SHP77 (cell line): ENCODE measurements around the gene CYFIP1.

Experiments
- DNase-seq, 2 experiments: peaks; one replicate each; lab custom pipeline; 2025; lab: John Stamatoyannopoulos, UW

Gene CYFIP1

DNA sequence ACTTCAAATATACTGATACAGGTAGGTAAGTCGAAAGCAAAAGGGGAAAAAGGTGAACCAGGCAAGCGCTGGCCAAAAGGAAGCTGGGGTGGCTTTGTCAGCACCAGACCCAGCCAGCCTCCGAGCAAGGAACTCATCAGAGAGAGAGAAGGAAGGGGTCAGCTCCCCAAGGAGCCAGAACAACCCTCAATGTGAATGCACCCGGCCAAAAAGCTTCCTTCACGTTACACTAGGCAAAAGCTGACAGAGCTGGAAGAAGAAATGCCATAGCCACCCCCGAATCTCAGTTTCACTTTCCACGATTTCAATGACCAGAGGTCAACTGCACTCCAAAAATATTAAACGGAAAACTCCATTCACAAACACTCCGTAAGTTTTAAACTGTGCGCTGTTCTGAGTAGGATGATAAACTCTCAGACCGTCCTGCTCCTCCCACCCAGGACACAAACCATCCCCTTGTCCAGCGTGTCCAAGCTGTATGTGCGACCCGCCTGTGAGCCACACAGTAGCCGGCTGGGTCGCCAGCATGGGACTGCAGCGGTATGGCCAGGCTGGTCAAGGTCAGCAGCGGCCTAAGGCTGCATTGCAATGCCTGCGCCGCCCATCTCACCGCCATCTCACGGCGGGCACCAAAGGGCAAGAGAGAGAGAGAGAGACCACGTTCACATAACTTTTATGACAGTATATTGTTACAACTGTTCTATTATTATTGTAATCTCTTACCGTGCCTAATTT is 29.7 kb downstream of the CYFIP1 start:
- DNase-seq: no peak

- DNase-seq: no peak
These were observed 31.1 kb downstream of the CYFIP1 start for GRCh38 chr15:22949074-22949547.

DNA sequence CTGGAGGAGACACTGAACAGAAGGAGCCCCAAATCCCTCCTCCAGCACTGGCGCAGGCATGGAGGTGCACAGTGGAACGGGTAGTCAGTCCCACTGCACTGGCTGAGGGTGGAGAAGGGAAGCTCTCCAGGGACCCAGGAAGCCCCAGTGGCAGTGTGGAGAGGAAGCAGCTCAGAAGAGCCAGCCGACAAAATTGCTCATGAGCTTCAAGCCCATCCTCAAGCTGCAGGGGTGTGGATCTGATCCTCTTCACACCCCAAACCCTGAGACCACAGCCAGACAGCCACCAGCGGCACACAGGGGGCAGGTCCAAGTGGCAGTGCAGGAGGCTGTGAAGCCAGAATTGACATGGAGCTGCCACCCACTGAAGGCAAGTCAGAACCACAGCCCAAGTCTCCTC is 32.1 kb downstream of the CYFIP1 start:
- DNase-seq: no peak

- no peak for DNase-seq
These were observed 32.8 kb downstream of the CYFIP1 start for GRCh38 chr15:22947101-22948000.

- DNase-seq: no peak
These were observed 35.1 kb downstream of the CYFIP1 start for GRCh38 chr15:22945071-22945470.

DNA sequence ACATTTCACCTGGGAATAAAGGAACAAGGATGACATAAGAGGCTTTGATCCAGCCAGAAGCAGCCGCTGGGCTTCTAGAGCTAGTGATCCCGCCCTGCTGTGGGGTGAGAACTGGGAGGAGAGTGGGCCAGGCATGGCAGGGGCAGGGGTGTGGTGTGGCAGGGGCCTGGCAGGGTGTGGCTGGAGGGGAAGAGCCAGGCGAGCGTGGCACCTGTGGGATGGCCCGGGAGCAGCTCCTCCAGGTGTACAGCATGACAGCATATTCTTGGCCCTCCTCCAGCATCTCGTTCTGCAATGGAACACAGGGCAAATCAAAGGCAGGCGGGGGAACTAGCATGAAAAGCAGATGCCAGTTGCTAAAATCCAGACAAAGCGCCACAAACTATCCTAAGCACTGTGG is 35.5 kb downstream of the CYFIP1 start:
- peak in 1 of 2 experiments; percentile 21 for DNase-seq

DNA sequence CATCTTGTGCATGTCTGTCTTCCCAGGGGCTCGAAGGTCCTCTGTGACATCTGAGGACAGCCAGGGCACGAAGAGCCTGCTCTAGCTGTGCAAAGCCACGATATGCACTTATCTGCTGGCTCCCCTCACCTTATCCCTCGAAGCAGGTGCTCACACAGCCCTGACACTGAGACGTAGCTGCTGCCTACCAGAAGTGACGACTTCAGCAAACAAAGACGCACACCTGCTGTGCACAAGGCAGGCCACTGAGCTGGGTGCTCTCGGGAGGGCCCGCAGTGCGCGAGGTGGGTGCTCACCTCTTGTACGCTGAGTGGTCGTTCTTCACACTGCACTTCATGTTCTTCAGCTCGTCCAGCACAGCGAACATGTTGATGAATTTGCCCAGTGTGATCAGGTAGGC is 37.3 kb downstream of the CYFIP1 start:
- peak; percentile 60 to 66 for DNase-seq

GRCh38 chr15:22942306-22942855 is 37.8 kb downstream of the CYFIP1 start:
- no peak for DNase-seq

DNA sequence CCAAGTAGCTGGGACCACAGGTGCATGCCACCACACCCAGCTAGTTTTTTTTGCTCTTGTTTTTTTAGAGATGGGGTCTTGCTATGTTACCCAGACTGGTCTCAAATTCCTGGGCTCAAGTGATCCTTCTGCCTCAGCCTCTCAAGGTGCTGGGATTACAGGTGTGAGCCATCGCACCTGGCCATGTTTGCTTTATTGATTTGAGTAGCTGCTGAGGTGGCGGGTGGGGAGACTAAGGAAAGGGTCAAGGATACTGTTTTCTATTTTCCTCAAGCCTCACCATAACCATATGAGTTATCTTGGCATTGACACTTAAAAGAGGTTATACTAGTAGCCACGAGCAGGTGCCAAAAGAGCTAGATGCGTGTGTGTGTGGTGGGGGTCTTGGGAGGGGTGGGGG is 39.0 kb downstream of the CYFIP1 start:
- no peak for DNase-seq

- no peak for DNase-seq
These were observed 40.5 kb downstream of the CYFIP1 start for GRCh38 chr15:22939652-22940061.

DNA sequence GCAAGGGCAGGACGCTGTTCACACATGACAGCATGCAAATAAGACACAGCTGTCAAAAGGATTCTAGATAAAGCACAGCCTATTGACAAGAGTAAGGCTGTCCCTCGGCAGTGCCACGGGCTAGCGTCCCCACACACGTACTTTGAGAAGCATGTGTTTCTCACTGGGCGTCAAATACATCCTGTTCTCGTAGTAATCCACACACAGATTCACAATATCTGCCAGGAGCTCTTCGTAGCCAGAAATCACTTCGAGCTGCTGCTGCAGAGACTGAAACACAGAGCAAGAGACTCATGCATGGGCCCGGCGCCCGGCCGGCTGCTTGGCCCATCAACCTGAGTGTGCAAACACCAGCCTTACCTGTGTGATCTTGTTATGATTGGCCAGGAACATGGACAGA is 41.1 kb downstream of the CYFIP1 start:
- DNase-seq: no peak

DNA sequence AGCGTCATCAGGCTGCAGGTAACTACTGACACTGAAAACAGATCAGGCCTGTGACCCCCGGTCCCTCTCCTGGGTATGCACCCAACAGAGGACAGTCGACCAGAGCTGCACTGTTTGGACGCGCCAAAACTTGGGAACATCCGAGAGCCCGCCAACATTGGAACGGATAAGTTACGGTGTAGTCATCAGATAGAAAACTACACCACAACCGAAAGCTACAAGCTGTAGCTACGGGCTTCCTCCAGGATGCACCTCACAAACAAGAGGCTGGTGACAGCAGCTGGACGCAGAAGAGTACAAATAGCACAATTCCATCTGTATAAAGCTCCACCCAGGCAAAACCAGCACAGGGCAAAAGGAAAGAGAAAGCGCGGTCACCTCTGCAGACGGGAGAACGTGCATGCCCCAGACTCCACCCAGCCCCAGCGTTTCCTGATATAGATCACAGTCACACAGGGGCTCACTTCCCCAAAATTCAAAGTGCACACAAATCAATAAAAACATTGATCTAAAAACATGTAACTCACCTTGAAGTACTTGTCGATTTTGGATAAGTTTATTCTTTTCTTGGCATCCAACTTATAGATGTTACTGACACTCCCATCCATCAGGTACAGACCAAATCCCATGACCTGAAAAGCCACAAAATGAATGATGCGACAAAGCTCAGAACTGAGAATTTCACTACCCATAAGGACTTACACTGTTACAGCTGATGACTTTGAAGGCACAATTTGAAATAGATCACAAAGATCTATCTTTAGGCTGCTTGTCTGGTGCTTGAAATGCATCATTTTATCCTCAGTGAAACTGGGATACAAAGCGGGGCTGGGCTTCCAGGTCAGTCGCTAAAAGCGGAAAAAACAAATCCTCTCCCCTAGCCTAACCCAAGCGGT is 43.3 kb downstream of the CYFIP1 start:
- DNase-seq: no peak

- no peak for DNase-seq
These were observed 46.5 kb downstream of the CYFIP1 start for GRCh38 chr15:22933641-22934061.

- DNase-seq: no peak
These were observed 48.2 kb downstream of the CYFIP1 start for GRCh38 chr15:22931784-22932536.

DNA sequence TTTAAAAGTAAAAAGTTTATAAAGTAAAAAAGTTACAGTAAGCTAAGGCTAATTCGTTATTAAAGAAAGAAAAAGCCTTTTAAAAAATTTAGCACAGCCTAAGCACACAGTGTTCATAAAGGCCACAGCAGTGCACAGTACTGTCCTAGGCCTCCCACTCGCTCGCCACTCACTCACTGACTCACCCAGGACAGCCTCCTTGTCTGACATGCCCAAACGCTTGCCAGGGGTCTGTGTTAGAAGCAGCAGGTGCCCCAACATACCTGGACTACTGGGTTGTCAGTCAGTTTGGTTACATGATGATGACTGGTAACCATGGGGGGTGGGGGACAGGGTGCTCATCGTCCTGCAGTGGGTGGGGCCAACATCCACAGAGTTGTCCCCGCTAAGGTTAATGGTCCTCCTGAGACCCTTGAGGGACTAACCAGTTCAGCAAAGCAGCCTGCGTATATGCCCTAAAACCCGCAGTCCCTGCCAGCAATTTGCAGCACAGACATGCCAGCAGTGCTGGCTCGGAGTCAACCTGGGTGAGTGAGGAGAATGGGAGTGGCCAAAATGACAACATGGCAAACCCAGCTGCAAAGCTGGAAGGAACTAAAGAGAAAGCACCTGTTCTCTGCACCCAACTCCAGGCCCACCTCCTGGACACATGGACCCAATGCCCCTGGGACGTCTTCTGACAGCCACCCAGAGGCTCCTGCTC is 49.2 kb downstream of the CYFIP1 start:
- no peak for DNase-seq

- DNase-seq: no peak
These were observed 52.4 kb downstream of the CYFIP1 start for GRCh38 chr15:22927761-22928160.

- DNase-seq: no peak
These were observed 54.3 kb downstream of the CYFIP1 start for GRCh38 chr15:22925875-22926274.

DNA sequence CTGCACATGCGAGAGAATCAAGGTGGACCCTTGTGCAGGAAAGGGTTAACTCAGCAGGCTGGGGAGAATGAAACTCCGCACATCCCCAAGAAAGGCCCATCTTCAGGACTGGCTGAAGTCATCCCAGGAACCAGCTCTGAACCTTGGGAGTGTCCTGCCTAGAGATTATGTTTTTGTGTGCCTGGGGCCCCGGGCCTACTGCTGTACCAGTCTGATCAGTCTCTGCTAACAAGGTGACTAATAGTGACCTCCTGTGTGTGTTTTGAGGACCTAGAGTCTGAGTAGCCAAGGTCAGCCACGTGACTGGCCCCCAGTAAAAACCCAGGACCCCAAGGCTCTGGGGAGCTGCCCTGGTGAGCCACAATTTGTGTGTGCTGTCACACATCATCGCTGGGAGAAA is 58.2 kb downstream of the CYFIP1 start:
- no peak for DNase-seq

DNA sequence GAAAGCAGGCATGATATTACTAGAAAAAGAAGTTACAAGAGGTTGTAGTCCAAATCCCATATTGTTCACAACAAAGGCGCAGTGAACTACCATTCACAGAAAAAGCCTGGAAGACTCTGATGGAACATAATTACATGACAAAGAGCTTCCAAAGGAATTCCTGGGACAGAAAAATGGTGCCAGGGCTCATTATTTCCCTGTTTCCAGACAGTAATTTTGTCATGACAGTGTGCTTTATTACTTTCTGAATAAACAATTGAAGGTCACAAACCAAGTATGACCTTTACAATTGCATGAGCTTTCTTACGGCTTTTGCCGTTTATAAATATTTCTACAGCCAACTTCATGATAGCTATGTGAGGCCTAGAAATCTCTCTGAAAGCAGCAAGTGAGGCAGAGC is 61.0 kb downstream of the CYFIP1 start:
- DNase-seq: no peak

- DNase-seq: no peak
These were observed 61.5 kb downstream of the CYFIP1 start for GRCh38 chr15:22918596-22919140.
